ENCODE measurements around the gene REXO1.

The REXO1 gene

GRCh38 chr19:1808395-1808731, 39.9 kb downstream of the REXO1 start:
- no peak for DNase-seq (ENCODE audit: extremely low read depth, low read depth)
- TF ChIP-seq, protein P1, sequence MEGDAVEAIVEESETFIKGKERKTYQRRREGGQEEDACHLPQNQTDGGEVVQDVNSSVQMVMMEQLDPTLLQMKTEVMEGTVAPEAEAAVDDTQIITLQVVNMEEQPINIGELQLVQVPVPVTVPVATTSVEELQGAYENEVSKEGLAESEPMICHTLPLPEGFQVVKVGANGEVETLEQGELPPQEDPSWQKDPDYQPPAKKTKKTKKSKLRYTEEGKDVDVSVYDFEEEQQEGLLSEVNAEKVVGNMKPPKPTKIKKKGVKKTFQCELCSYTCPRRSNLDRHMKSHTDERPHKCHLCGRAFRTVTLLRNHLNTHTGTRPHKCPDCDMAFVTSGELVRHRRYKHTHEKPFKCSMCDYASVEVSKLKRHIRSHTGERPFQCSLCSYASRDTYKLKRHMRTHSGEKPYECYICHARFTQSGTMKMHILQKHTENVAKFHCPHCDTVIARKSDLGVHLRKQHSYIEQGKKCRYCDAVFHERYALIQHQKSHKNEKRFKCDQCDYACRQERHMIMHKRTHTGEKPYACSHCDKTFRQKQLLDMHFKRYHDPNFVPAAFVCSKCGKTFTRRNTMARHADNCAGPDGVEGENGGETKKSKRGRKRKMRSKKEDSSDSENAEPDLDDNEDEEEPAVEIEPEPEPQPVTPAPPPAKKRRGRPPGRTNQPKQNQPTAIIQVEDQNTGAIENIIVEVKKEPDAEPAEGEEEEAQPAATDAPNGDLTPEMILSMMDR (IDR thresholded peaks at IDR 0.05; ENCODE audit: low read depth, low read length, missing control alignments): no peak

DNA sequence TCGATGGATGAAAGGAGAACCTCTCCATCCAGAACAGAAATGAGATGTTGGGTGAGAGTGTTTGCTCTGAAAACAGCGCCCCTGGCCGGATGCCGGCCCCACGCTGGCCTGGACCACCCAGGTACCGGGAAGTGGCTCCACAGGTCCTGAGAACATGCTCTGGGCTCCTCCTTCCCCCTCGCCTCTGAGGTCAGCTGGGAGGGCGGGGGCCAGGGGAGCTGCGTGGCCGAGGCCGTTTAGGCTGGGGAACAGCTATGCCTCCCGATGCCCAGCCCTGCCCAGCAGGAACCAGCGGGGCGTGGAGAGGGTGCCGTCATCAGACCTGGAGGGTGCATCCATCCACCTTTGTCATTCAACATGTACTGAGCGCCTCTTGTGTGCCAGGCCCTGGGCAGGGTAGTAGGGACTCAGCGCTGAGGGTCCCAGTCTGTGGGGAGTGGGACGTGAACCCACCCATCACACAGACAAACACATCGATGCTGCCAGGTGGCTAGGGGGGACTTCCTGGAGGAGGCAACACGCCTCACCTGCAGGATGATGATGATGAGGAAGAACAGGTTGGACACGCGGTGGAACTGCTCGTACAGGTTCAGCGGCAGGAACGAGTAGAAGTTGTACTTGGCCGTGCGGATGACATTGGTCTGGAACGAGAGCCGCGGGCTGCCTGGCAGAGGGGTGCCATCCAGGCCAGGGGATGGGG, 40.4 kb downstream of the REXO1 start:
- H3K4me3 ChIP-seq (replicated peaks; ENCODE audit: low read depth, low read length): no peak overlapping the region
- no peak for DNase-seq (ENCODE audit: extremely low read depth, low read depth)
- TF ChIP-seq, protein P1 (IDR thresholded peaks at IDR 0.05; ENCODE audit: low read depth, low read length, missing control alignments): no peak

More at GRCh38 chr19:1808395-1808731, 39.9 kb downstream of the REXO1 start:
- H3K4me3 ChIP-seq (replicated peaks; ENCODE audit: low read depth, low read length): no peak overlapping the region

DNA sequence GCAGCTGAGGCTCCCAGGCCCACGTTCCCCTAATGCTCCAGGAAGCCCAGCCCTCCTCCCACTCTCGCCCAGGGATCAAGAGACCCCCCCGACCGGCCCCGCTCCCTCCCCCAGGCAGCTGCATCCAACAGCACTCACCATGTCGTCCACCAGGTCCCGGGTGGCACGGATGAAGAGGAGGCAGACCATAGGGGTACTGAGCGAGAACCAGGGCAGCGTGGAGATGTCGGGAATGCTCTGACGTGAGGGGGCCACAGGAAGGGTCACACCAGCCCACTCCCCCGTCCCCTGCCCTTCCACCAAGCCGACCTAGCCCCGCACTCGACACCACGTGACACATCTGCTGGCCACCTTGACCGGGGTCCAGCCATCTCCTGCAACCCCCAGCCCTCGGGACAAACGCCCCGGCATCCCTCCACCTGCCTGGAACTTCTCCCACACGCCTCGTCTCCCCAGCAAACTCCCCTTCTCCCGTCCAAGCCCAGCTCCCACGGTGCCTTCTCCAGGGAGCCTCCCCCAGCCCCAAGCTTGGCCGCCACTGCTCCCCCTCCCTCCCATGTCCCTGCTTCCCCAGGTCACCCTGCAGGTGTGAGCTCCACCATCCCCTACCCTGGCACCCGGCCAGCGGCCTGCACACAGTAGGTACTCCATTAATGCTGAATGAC, 41.1 kb downstream of the REXO1 start:
- H3K4me3 ChIP-seq (replicated peaks; ENCODE audit: low read depth, low read length): no peak overlapping the region
- TF ChIP-seq, protein P1 (IDR thresholded peaks at IDR 0.05; ENCODE audit: low read depth, low read length, missing control alignments): no peak
- no peak for DNase-seq (ENCODE audit: extremely low read depth, low read depth)

GRCh38 chr19:1806184-1807029, 41.9 kb downstream of the REXO1 start:
- TF ChIP-seq, protein P1 (IDR thresholded peaks at IDR 0.05; ENCODE audit: low read depth, low read length, missing control alignments): no peak
- no peak for DNase-seq (ENCODE audit: extremely low read depth, low read depth)
- H3K4me3 ChIP-seq (replicated peaks; ENCODE audit: low read depth, low read length): no peak overlapping the region

DNA sequence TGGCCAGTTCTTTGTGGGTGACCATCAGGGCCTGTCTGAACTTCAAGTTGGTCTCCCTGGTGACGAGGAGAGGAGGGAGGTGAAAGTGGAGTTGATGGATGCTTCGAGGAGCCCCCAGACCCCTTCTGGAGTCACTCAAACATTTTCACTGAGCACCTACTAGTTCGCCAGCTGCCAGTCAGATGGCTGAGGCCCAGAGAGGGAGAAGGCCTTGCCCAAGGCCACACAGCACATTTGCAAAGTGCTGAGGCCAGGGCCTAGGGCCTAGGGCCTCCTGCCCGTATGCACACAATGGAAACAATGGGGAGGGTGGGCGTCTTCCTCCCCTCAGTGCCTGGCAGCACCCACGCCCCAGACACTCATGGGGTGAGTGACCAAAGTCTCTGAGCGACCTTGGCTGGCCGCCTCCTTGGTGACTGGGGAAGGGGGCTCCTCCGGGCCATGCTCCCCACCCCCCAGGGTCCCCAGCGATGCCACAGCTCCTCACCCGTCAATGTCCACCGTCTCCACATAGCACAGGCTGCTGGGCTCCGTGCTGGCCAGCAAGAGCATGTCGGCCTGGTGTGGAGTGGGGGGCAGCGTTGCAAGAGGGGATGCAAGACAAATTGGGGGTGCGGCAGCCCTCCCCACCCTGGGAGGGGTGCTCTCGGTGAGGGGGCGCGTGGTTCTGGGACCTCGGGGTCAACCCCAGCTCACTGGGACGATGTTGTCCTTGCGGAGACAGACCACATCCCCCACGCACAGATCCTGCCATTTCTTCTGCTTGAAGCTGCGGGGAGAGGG, 42.7 kb downstream of the REXO1 start:
- no peak overlapping the region for H3K4me3 ChIP-seq (replicated peaks; ENCODE audit: low read depth, low read length)
- DNase-seq (ENCODE audit: extremely low read depth, low read depth): no peak
- TF ChIP-seq, protein P1 (IDR thresholded peaks at IDR 0.05; ENCODE audit: low read depth, low read length, missing control alignments): no peak

DNA sequence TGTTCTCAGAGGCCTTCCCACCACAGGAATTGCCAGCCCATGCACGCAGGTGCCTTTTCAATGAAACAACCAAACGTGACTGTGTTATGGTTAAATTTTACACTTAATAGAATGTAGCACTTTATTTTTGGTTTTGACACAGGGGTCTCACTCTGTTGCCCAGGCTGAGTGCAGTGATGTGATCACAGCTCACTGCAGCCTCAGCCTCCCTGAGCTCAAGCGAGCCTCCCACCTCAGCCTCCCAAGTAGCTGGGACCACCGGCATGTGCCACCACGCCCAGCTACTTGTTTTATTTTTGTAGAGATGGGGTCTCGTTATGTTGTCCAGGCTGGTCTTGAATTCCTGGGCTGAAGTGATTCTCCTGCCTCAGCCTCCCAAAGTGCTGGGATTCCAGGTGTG, 43.4 kb downstream of the REXO1 start:
- DNase-seq (ENCODE audit: extremely low read depth, low read depth): no peak
- H3K4me3 ChIP-seq (replicated peaks; ENCODE audit: low read depth, low read length): no peak overlapping the region
- TF ChIP-seq, protein P1 (IDR thresholded peaks at IDR 0.05; ENCODE audit: low read depth, low read length, missing control alignments): no peak

Data from HFF-Myc (cell line).